ENCODE results near the gene SPON1.

Gene SPON1

GRCh38 chr11:13944911-13945425 lies 17.6 kb upstream of the SPON1 start:
- DNase-seq: no peak

- no peak for DNase-seq
Measured at GRCh38 chr11:13947379-13947778, 15.1 kb upstream of the SPON1 start.

- DNase-seq: no peak
Measured at GRCh38 chr11:13949876-13950275, 12.6 kb upstream of the SPON1 start.

- DNase-seq: no peak
Measured at GRCh38 chr11:13952221-13952620, 10.3 kb upstream of the SPON1 start.

- DNase-seq: no peak
Measured at GRCh38 chr11:13952668-13953067, 9.9 kb upstream of the SPON1 start.

GRCh38 chr11:13954591-13954990 lies 7.9 kb upstream of the SPON1 start:
- no peak for DNase-seq

- peak; percentile 80 for DNase-seq
Measured at GRCh38 chr11:13955971-13956421, 6.5 kb upstream of the SPON1 start.

GRCh38 chr11:13956988-13957387 lies 5.5 kb upstream of the SPON1 start:
- DNase-seq: no peak

- no peak for DNase-seq
Measured at GRCh38 chr11:13958641-13959400, 3.7 kb upstream of the SPON1 start.

- no peak for DNase-seq
Measured at GRCh38 chr11:13962198-13962561, 343 bp upstream of the SPON1 start.

GRCh38 chr11:13963169-13963948 lies 836 bp downstream of the SPON1 start:
- peak; percentile 74 for DNase-seq

- DNase-seq: peak; percentile 69
Measured at GRCh38 chr11:13963949-13964770, 1.6 kb downstream of the SPON1 start.

GRCh38 chr11:13964771-13965074 lies 2.2 kb downstream of the SPON1 start:
- DNase-seq: no peak

- DNase-seq: no peak
Measured at GRCh38 chr11:13965337-13965736, 2.8 kb downstream of the SPON1 start.

GRCh38 chr11:13966013-13966412 lies 3.5 kb downstream of the SPON1 start:
- DNase-seq: no peak

GRCh38 chr11:13966486-13966885 lies 4.0 kb downstream of the SPON1 start:
- DNase-seq: no peak

- no peak for DNase-seq
Measured at GRCh38 chr11:13970986-13971385, 8.5 kb downstream of the SPON1 start.

GRCh38 chr11:13972043-13972910 lies 9.8 kb downstream of the SPON1 start:
- DNase-seq: no peak

- DNase-seq: no peak
Measured at GRCh38 chr11:13972944-13973343, 10.4 kb downstream of the SPON1 start.

- no peak for DNase-seq
Measured at GRCh38 chr11:13974631-13975030, 12.1 kb downstream of the SPON1 start.

GRCh38 chr11:13983081-13983751 lies 20.7 kb downstream of the SPON1 start:
- no peak for DNase-seq
